Measurements from ENCODE around the gene PTPA. TPM values are rescaled to one million over a fixed set of nuclear protein-coding genes. Genes with fewer than 3 reads are reported as not detected.

The PTPA gene
- total and polyA plus RNA-seq, 2 donors (not counting 3 experiments of a cell fraction or from before 2014, with no cell fraction given): 97.7 to 121 TPM

DNA sequence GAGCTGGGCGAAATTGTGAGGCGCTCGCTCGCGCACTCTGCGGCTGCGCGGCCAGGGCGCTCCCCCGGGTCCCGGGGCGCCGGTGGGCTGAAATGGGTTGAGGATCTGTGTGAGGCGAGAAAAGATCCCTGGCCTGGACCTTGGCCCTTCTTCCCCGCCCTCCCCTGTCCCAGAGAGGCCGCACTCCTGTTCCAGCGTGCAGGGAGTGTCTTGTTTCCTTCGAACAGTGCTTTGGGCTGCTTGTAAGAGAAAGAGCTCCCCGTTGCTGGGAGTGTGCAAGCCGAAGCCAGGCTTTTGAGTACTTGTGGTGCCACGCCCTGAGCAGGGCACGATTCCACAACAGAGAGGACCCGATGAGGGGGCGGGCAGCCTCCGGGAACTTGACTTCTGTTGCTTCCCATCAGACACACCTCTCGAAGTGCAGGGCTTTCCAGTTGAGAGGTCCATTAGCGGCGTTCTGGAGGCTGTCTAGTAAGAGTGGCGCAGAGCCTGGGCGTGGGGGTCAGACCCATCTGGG is 29.8 kb upstream of the PTPA start:
- Histone ChIP-seq H3K27me3 (ENCODE audit: control insufficient read depth in 2 of 2, insufficient read depth in 2 of 2, low read length in 2 of 2) (no peaks in the 10 kb centered on the region), H3K4me3 (replicated peaks in 1 of 3; ENCODE audit: insufficient read depth in 1 of 3, low read depth in 1 of 3, low read length in 3 of 3) (peak overlapping the region; percentile 54 to 81 (median 75)), H3K9me3 (replicated peaks; ENCODE audit: control insufficient read depth, insufficient read depth, low read length) (no peaks in the 10 kb centered on the region), H3K4me1 (ENCODE audit: control insufficient read depth, extremely low read depth, insufficient read depth, low read length) (peaks cover 16% of the 10 kb centered on the region), H2AFZ (ENCODE audit: low read depth, low read length) (peak overlapping the region; percentile 77), H3K36me3 (ENCODE audit: control insufficient read depth in 2 of 2, extremely low read depth in 1 of 2, insufficient read depth in 2 of 2, low read length in 2 of 2) (peaks cover 0 to 11% of the 10 kb centered on the region in 2 experiments), H3K9me1 (replicated peaks; ENCODE audit: control insufficient read depth, extremely low read depth, insufficient read depth, low read length) (no peaks in the 10 kb centered on the region), H3K27ac (ENCODE audit: insufficient read depth, low read depth, low read length) (no peak overlapping the region), H4K20me1 (replicated peaks; ENCODE audit: control insufficient read depth, extremely low read depth, insufficient read depth, low read length) (no peaks in the 10 kb centered on the region), H3K79me2 (ENCODE audit: control insufficient read depth, insufficient read depth, low read length) (peaks cover 20% of the 10 kb centered on the region), H3K9ac (replicated peaks; ENCODE audit: extremely low read depth, insufficient read depth, low read length) (peak overlapping the region; percentile 49), H3K4me2 (ENCODE audit: insufficient read depth, low read length) (peak overlapping the region; percentile 71)
- dilution Hi-C loops (cut with MboI; ENCODE audit: extremely low pct_ligation_motif_present, low sequenced_read_pairs): no loop called here
- ChIA-PET POLR2A (no interaction called here), CTCF (interaction anchor here (0.9 to 1.5 kb wide), 3 partner anchors 50 to 379 kb away, joined by 3 to 4 read pairs (median 3); partner anchors contain the start of gene PKN3)
- intact Hi-C loops (cut with micrococcal nuclease): loop anchor here (1.0 to 2.0 kb wide), 2 partner anchors 29 to 45 kb away; partner anchors contain the start of genes CRAT and MIGA2
- TSS peak; percentile 40 for BruUV-seq (replicated peaks)
- DNase-seq (ENCODE audit: low read depth, low spot score) (no peak), FAIRE-seq (peak; percentile 21)
- TF ChIP-seq GATA2 (IDR thresholded peaks at IDR 0.05; ENCODE audit: insufficient read depth, insufficient read length, low read depth, low read length) (no peak), POLR2A (IDR thresholded peaks at IDR 0.05; ENCODE audit: low read depth, low read length) (peak; percentile 63), POLR2AphosphoS5 (IDR thresholded peaks at IDR 0.05; ENCODE audit: insufficient read depth, low read depth, low read length) (peak; percentile 2), EZH2 (IDR thresholded peaks at IDR 0.05; ENCODE audit: borderline replicate concordance, low read depth, low read length, severe bottlenecking) (no peak), MYC (IDR thresholded peaks at IDR 0.05; ENCODE audit: low read depth, low read length) (no peak), FOS (IDR thresholded peaks at IDR 0.05; ENCODE audit: borderline replicate concordance, insufficient read depth, low read length) (no peak)

DNA sequence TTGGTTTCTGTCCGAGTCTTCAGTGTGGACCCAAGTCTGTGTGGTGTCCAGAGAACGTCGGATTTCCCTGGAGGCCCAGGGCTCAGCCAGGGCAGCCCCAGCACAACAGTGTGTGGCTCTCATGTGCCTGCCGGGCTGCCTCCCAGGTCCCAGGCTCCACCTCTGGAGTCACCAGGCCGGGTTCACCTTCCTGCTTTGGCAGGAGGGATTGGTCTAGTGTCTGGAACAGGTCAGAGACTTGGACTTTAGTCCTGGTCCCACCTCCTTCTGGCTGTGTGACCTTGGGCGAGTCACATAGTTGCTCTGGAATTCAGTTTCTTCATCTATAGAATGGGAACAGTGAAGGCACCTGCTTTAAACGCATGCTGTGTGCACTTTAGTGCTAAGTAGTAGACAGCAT is 27.1 kb upstream of the PTPA start:
- ChIA-PET POLR2A (no interaction called here), CTCF (no interaction called here)
- dilution Hi-C loops (cut with MboI; ENCODE audit: extremely low pct_ligation_motif_present, low sequenced_read_pairs) (no loop called here), intact Hi-C loops (cut with micrococcal nuclease) (no loop called here)
- DNase-seq (ENCODE audit: low read depth, low spot score): no peak
- peaks cover 20% of the 10 kb centered on the region for H3K79me2 ChIP-seq (ENCODE audit: control insufficient read depth, insufficient read depth, low read length)
- no peak overlapping the region for H2AFZ ChIP-seq (ENCODE audit: low read depth, low read length)
- H4K20me1 ChIP-seq (replicated peaks; ENCODE audit: control insufficient read depth, extremely low read depth, insufficient read depth, low read length): no peaks in the 10 kb centered on the region
- no peaks in the 10 kb centered on the region for H3K9me3 ChIP-seq (replicated peaks; ENCODE audit: control insufficient read depth, insufficient read depth, low read length)
- no TSS peak for BruUV-seq (replicated peaks)
- H3K4me2 ChIP-seq (ENCODE audit: insufficient read depth, low read length): no peak overlapping the region
- no peak overlapping the region for H3K27ac ChIP-seq (ENCODE audit: insufficient read depth, low read depth, low read length)
- H3K9ac ChIP-seq (replicated peaks; ENCODE audit: extremely low read depth, insufficient read depth, low read length): no peak overlapping the region
- no peaks in the 10 kb centered on the region for H3K27me3 ChIP-seq (ENCODE audit: control insufficient read depth in 2 of 2, insufficient read depth in 2 of 2, low read length in 2 of 2)
- no peak for TF ChIP-seq JUN (IDR thresholded peaks at IDR 0.05; ENCODE audit: borderline replicate concordance, insufficient read depth, insufficient read length, low read depth)
- TF ChIP-seq, protein P1, sequence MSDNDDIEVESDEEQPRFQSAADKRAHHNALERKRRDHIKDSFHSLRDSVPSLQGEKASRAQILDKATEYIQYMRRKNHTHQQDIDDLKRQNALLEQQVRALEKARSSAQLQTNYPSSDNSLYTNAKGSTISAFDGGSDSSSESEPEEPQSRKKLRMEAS (IDR thresholded peaks at IDR 0.05; ENCODE audit: insufficient read depth, insufficient read length): no peak
- TF ChIP-seq EZH2 (IDR thresholded peaks at IDR 0.05; ENCODE audit: borderline replicate concordance, low read depth, low read length, severe bottlenecking): no peak
- TF ChIP-seq POLR2A (IDR thresholded peaks at IDR 0.05; ENCODE audit: low read depth, low read length): no peak
- no peak for TF ChIP-seq MYC (IDR thresholded peaks at IDR 0.05; ENCODE audit: low read depth, low read length)
- no peaks in the 10 kb centered on the region for H3K9me1 ChIP-seq (replicated peaks; ENCODE audit: control insufficient read depth, extremely low read depth, insufficient read depth, low read length)
- peaks cover 16% of the 10 kb centered on the region for H3K4me1 ChIP-seq (ENCODE audit: control insufficient read depth, extremely low read depth, insufficient read depth, low read length)
- H3K4me3 ChIP-seq (replicated peaks in 1 of 3; ENCODE audit: insufficient read depth in 1 of 3, low read depth in 1 of 3, low read length in 3 of 3): no peak overlapping the region
- peaks cover 0 to 17% of the 10 kb centered on the region in 2 experiments for H3K36me3 ChIP-seq (ENCODE audit: control insufficient read depth in 2 of 2, extremely low read depth in 1 of 2, insufficient read depth in 2 of 2, low read length in 2 of 2)
- no peak for FAIRE-seq

Measured in endothelial cell of umbilical vein (primary cell).